ENCODE measurements around the gene NOB1.

NOB1 gene

DNA sequence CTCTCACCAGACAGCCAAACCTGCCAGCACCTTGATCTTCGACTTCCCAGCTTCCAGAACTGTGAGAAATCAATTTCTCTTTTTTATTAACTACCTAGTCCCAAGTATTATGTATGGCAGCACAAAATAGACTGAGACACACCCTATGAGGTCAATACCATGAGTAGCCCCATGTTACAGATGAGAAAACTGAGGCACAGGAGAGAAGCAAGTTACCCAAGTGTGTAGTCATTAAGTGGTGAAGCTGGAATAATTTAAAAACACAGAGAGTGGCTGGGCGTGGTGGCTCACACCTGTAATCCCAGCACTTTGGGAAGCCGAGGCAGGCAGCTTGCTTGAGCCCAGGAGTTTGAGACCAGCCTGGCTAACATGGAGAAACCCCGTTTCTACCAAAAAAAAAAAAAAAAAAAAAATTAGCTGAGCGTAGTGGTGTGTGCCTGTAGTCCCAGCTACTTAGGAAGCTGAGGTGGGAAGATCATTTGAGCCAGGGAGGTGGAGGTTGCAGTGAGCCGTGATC lies 33.2 kb downstream of the NOB1 start:
- no peak for DNase-seq (ENCODE audit: low spot score)

DNA sequence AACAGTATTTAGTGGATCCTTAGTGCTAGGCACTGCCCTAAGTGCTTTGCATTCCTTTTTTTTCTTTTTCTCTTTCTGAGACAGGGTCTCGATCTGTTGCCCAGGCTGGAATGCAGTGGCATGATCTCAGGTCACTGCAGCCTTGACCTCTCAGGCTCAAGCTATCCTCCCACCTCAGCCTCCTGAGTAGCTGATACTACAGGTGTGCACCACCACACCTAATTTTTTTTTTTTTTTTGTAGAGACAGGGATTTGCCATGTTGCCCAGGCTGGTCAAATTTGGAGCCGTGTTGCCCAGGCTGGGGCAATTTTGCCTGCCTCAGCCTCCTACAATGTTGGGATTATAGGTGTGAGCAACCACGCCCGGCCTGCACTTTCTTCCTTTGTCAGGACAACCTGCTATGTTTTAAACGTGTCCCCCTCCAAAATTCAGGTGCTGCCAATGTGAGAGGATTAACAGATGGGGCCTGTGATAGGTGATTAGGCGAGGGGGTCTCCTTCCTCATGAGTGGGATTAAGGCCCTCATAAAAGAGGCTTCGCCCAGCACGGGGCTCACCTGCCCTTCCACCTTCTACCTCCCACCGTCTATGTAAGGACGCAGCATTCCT lies 33.8 kb downstream of the NOB1 start:
- no peak for DNase-seq (ENCODE audit: low spot score)

DNA sequence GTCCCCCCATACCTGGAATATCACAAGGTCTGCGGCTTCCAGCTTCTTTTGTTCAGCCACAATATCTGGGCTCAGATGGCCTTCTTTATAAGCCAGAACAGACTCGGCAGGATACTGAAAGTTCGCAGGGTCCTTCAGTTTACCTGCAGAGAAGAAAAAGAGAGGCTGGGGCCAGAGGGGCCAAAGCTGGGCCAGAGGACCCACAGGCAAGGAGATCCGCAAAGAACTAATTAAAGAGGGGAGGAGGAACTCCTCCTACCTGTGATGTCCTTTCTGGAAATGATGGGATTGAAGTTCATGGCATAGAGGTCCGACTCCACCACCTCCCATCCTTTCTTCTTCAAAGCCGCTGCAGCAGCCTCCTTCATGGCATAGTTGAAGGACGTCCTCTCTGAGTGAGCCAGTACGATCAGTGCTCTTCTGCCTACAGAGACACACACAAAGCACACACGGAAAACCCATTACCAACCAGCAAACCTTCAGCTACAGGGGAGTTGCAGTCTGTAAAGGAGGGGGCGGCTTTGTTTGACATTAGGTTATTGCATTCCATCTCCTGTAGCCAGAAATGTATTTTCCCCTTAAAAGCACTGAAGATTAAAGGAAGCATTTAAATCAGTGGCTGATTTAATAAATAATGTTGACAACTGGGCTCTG lies 36.5 kb downstream of the NOB1 start:
- DNase-seq (ENCODE audit: low spot score) = no peak

DNA sequence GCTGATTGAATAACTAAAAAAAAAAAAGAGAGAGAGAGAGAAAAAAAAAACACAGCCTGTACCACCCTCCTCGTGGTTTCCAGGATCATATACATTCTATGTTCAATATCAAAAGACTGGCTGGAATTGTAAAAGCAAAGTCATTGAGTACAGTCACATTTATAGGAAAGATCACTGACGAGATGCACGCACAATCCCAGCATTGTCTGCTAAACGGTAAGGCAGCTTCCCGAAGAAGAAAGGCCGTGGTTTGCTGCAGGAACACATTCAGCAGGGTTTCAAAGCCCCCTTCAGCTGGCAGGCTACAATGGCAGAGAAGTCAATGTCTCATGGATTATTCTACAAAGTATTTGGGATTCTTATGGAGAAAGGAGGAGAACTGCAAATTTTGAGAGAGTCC lies 37.7 kb downstream of the NOB1 start:
- DNase-seq (ENCODE audit: low spot score) = no peak

DNA sequence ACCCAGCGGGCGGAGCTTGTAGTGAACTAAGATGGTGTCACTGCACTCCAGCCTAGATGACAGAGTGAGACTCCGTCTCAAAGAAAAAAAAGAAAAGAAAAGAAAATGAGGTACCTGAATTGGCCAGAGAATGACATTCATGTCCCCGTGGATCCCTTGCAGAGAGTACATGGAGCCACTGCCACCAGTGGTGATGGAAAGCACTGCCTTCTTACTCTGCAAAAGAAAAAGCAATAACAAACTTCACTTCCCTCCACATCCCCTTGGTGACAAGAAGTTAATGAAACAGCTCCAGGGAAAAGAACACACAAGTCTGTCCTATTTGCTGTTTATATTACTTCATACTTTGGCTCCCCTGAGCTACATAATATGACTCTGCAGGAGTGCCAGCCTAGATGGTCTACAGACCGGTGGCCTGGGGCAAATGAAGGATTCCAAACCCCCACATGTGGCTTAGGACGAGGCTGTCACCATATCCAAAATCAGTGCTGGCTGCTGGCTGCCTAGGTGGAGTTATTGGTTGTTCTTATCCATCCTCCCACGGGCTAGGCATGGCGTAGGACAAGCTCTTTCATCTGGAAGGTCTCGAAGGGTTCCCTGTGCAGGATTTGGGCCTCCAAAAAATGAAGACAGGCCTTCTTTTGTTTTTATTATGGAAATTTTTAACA lies 41.7 kb downstream of the NOB1 start:
- DNase-seq (ENCODE audit: low spot score) = peak; percentile 25

DNA sequence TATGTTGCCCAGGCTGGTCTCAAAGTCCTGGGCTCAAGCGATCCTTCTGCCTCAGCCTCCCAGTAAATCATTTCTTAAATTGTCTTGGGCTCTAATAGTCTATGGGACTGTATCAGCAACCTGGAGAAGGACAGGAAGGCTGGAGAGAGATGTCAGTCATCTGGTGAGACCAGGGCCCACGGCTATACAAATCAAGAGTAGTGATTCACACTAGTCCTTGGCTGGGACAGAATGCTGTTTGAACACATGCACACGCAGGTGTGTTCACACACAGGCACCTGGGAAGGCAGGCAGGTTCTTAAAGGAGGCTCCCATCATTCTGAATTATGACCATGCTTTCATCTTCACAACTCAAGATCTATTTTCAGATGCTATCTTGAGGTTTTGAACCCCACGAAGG lies 42.4 kb downstream of the NOB1 start:
- DNase-seq (ENCODE audit: low spot score) = no peak

DNA sequence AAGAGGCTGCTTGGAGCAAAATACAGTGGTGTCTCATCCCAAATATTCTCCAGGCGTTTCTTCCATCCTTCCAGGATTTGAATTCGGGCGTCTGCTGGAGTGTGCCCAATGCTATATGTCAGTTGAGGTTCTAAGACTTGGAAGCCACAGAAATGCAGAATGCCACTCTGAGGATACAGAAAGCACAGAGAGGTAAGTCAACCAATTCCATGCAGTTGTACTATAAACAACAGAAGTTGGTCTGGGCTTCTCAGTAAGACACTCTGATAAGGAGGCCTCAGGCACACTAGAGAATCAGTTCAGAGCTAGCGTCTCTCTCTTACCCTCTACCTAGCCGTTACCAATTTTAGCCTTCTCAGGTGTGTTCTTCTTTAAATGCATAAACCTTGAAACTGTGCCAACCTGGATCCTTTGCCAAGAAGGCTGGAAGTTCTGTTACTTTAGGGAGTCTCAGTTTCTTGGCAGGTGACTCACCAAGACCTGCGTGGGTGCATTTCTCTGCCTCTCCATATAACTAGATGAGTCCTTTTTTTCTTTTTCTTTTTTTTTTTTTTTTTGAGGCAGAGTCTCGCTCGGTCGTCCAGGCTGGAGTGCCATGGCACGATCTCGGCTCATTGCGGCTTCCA lies 43.5 kb downstream of the NOB1 start:
- DNase-seq (ENCODE audit: low spot score) = peak; percentile 46

DNA sequence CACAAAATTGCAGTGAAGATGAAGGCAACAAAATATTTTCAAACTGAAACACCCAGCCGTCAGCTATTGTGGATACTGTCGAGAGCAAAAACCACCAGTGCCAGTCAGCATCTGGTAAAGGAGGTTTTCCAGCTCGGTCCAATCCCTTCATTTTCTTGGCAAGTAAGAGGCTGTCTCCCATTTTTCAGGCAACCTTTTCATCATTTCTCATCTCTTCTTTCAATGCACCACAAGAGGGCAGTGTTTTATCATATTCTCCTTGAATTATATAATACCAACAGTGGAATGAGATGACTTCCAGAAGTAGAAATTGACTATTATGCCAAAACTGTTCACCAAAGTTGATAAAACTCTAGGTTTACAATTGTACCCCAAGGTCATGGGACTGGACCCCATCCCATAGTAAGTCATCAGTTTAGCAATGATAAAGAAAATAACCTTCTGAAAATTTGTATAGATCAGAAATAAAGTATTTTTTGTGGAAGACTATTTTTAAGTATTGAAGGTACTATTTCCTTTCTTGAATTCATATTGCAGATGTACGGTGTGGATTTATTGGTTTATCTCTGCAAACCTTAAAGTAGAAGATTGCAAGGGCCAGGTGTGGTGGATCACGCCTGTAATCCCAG lies 45.2 kb downstream of the NOB1 start:
- DNase-seq (ENCODE audit: low spot score) = peak; percentile 83

DNA sequence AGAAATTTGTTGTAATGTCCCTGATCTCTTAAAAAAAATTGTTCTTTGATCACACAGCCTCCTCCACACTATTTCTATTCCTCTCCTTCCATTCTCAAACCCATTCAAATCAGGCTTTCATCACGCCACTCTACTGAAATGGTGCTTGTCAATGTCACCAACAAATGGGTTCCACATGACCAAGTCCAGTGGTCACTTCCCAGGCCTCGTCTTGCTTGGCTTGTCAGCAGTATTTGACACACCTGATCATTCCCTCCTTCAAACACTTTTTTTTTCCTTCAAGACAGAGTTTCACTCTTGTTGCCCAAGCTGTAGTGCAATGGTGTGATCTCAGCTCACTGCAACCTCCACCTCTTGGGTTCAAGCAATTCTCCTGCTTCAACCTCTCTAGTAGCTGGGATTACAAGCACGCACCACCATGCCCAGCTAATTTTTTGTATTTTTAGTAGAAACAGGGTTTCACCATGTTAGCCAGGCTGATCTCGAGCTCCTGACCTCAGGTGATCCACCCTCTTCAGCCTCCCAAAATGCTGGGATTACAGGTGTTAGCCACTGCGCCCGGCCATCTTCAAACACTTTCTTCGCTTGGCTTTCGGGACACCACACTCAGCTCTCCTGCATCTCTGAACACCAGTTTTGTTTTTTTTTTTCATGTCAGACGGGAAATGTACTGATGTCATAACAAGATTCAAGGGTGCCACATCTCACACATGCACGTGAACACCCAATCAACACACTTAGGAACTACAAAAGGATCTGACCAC lies 46.6 kb downstream of the NOB1 start:
- DNase-seq (ENCODE audit: low spot score) = no peak

DNA sequence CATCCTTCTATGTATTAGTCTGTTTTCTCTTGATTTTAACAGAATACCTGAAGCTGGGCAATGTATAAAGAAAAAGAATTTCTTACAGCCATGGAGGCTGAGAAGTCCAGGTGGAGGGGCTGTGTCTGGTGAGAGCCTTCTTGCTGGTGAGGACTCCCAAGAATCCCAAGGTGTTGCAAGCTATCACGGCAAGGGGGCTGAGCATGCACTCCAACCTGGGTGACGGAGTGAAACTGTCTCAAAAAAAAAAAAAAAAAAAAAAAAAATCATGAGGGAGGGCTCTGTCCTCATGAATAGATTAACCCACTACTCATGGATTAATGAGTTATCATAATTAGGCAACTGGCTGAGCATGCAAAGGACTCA lies 47.8 kb downstream of the NOB1 start:
- no peak for DNase-seq (ENCODE audit: low spot score)

DNA sequence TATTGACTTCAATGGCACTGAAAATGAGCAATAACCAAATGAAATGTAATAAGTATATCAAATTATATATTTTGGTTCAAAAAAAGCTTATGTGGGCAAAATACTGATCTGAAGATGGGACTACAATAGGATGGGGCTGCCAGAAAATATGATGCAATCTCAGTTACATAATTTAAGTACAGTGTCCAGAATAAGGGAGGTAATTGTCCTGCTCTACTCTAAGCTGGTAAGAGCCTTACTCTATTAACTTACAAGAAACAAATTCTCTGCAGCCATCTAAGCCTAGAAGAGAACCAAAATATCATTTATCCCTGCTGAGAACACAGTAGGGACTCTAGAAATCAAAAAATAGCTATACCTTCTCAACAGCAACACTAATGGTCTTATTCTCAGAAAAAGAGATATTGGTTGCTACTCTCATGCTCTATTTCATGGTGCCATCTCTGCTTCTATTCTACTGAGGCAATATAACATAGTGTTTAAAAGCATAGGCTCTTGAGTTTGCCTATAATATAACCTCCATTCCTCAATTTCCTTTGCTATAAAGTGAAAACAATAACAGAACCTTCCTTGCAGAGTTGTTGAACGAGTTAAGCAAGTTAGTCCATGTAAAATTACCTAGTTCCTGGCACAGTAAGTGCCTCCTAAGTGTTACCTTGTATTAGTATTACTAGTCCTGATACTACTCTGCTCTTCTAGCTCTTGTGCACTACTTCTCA lies 48.3 kb downstream of the NOB1 start:
- no peak for DNase-seq (ENCODE audit: low spot score)

DNA sequence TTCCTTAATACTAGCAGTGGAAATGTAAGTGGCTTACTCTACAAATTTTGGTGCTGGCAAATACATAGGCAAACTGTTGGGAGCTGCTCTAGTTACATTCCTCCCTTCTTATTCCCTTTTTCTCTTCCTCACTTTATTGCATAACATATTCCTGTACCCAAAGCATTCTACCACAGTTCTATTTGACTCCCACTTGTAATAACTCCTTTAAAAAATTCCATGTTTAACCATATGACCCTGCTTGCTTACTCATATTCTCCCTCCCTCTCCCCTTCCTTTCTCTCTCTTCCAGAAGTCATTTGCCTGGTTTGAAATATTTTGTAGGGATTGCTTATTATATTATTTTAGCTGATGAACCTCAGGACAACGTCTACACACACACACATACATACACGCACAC lies 51.1 kb downstream of the NOB1 start:
- DNase-seq (ENCODE audit: low spot score) = no peak

DNA sequence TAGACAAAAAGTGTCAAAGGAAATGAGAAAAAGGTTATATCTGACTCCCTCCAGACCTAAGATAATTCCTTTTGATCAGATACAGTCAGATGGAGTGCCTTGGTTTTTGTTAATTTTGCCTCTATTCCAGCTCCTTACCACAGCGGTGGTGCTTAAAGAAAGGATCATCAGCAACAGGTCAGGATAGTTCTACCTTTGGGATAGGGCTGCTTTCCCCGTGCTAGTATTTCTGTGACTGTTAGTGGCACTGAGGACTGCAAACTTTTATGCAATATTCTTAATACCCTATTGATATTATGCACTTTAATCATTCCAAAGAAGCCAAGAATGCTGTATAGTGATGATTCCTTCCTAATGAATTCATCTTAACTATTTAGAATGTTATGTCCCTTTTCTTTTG lies 52.9 kb downstream of the NOB1 start:
- DNase-seq (ENCODE audit: low spot score) = no peak

DNA sequence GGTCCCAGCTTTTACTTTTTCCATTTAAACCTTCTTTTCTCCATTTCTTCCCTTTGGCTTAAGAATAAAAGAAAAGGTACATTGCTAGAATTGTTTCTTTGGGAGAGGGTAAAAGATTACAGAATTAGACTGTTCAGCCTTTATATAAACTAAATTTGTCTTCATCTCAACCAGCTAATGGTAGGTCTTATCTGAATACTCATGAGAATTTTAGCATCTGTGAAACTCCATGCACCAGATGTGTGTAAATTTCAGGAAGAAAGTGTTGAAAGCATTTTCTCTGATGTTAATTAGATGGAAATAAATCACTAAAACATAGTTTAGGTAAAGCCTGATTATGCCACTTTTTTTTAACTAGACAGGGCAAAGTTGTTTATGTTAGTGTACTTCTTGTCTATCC lies 53.3 kb downstream of the NOB1 start:
- DNase-seq (ENCODE audit: low spot score) = no peak

DNA sequence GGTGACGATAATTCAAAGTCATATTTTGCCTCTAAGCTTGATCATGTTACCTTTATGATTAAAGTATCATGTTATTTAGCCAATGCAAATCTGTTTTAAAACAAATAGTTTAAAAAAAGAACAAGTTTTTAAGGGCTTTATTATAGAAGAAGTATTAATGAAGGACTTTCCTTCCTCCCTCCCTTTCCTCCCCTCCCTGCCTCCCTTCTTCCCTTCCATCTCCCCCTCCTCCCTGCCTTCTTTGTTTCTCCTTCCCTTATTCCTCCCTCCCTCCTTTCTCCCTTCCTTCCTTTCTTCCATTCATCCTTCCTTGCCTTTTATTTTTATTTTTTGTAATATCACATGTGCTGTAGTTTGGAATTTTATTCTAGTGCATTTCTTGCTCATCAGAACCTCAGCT lies 54.8 kb downstream of the NOB1 start:
- no peak for DNase-seq (ENCODE audit: low spot score)

DNA sequence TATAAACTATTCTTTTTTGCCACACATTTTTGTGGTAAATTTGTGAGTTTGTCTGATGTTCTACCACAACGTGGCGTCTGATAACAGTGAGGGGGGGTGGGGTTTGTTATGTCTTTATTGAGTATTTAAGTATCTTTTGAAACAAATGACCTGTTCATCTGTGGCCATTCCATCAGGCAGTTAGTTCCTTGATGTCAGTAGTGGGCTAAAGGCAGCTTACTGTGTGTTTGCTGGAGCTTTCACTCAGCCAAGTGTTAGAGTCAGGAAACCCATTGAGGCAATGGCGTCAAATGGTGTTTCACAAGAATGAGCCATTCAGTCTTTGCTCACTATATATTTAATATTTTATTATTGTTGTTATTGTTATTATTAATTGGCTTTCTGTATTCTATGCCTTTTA lies 56.3 kb downstream of the NOB1 start:
- no peak for DNase-seq (ENCODE audit: low spot score)

DNA sequence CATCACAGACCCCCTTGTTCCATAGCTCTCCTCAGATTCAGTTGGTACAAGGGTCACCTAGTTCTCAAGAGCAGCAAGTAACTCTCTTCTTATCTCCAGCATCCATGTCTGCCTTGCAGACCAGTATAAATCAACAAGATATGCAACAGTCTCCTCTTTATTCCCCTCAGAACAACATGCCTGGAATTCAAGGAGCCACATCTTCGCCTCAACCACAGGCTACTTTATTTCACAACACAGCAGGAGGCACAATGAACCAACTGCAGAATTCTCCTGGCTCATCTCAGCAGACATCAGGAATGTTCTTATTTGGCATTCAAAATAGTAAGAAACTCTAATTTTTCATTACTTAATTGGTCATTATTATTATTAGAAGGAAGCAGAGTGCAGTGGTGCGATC lies 60.8 kb downstream of the NOB1 start:
- DNase-seq (ENCODE audit: low spot score) = no peak

DNA sequence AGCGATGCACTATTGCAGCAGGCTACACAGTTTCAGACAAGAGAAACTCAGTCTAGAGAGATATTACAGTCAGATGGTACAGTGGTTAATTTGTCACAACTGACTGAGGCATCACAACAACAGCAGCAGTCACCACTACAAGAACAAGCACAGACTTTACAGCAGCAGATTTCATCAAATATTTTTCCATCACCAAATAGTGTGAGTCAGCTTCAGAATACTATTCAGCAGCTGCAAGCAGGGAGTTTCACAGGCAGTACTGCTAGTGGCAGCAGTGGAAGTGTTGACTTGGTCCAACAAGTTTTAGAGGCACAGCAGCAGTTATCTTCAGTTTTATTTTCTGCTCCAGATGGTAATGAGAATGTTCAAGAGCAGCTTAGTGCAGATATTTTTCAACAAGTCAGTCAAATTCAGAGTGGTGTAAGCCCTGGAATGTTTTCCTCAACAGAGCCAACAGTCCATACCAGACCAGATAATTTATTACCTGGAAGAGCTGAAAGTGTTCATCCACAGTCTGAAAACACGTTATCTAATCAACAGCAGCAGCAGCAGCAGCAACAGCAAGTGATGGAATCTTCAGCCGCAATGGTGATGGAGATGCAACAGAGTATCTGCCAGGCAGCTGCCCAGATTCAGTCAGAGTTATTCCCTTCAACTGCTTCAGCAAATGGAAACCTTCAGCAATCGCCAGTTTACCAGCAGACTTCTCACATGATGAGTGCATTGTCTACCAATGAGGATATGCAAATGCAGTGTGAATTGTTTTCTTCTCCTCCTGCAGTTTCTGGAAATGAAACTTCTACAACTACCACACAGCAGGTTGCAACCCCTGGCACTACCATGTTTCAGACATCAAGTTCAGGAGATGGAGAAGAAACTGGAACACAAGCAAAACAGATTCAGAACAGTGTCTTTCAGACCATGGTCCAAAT lies 62.5 kb downstream of the NOB1 start:
- DNase-seq (ENCODE audit: low spot score) = peak; percentile 22
